NCI-H82 (cell line): ENCODE data around the gene SPA17.

Experiments
- DNase-seq: peaks from one replicate; lab custom pipeline; 2025; lab: John Stamatoyannopoulos, UW

The SPA17 gene

GRCh38 chr11:124662106-124662505 is 11.6 kb upstream of the SPA17 start:
- no peak for DNase-seq

- DNase-seq = no peak
Measured at GRCh38 chr11:124663861-124664260, 9.8 kb upstream of the SPA17 start.

GRCh38 chr11:124667601-124668000 is 6.1 kb upstream of the SPA17 start:
- no peak for DNase-seq

GRCh38 chr11:124669193-124669592 is 4.5 kb upstream of the SPA17 start:
- peak; percentile 54 for DNase-seq

- DNase-seq = no peak
Measured at GRCh38 chr11:124670732-124671131, 3.0 kb upstream of the SPA17 start.

GRCh38 chr11:124672536-124673215 is 1.0 kb upstream of the SPA17 start:
- DNase-seq = no peak

- no peak for DNase-seq
Measured at GRCh38 chr11:124674168-124674517, 439 bp downstream of the SPA17 start.

GRCh38 chr11:124674571-124674970 is 867 bp downstream of the SPA17 start:
- DNase-seq = no peak

GRCh38 chr11:124676386-124676785 is 2.7 kb downstream of the SPA17 start:
- DNase-seq = no peak

GRCh38 chr11:124678416-124678815 is 4.7 kb downstream of the SPA17 start:
- no peak for DNase-seq

- no peak for DNase-seq
Measured at GRCh38 chr11:124681421-124681820, 7.7 kb downstream of the SPA17 start.

GRCh38 chr11:124682443-124682842 is 8.7 kb downstream of the SPA17 start:
- no peak for DNase-seq

GRCh38 chr11:124693142-124693541 is 19.4 kb downstream of the SPA17 start:
- DNase-seq = no peak

- no peak for DNase-seq
Measured at GRCh38 chr11:124699547-124699946, 25.8 kb downstream of the SPA17 start.

GRCh38 chr11:124700028-124700427 is 26.3 kb downstream of the SPA17 start:
- DNase-seq = no peak

- DNase-seq = no peak
Measured at GRCh38 chr11:124707829-124708228, 34.1 kb downstream of the SPA17 start.

- no peak for DNase-seq
Measured at GRCh38 chr11:124712392-124712791, 38.7 kb downstream of the SPA17 start.

- DNase-seq = peak; percentile 59
Measured at GRCh38 chr11:124716591-124716990, 42.9 kb downstream of the SPA17 start.

GRCh38 chr11:124717421-124717785 is 43.7 kb downstream of the SPA17 start:
- DNase-seq = peak; percentile 40

- peak; percentile 61 for DNase-seq
Measured at GRCh38 chr11:124717786-124718651, 44.3 kb downstream of the SPA17 start.

GRCh38 chr11:124718801-124719200 is 45.1 kb downstream of the SPA17 start:
- DNase-seq = no peak

GRCh38 chr11:124719534-124719933 is 45.8 kb downstream of the SPA17 start:
- DNase-seq = no peak

- DNase-seq = no peak
Measured at GRCh38 chr11:124722176-124722575, 48.5 kb downstream of the SPA17 start.
